GM21825 (cell line): Measurements from ENCODE around the gene YWHAE.
"Not testable (repeated sequence)": the region's sequence is repeated elsewhere in the genome, so short reads cannot be mapped to it uniquely, and the experiment has no call there.

Experiments
- ATAC-seq: cut with Tn5 transposase; IDR thresholded peaks from one replicate; pipeline ENCODE4 v1.9.1; 2021; ENCODE audit warnings: mild to moderate bottlenecking, moderate library complexity; ENCODE audit not compliant: unreplicated experiment

Gene YWHAE

GRCh38 chr17:1375615-1376014 lies 24.4 kb downstream of the YWHAE start:
- no peak for ATAC-seq

GRCh38 chr17:1374431-1375177 lies 25.4 kb downstream of the YWHAE start:
- no peak for ATAC-seq

GRCh38 chr17:1373707-1374237 lies 26.2 kb downstream of the YWHAE start:
- no peak for ATAC-seq

GRCh38 chr17:1372618-1373017 lies 27.4 kb downstream of the YWHAE start:
- no peak for ATAC-seq

- ATAC-seq: no peak
These were observed 28.0 kb downstream of the YWHAE start for GRCh38 chr17:1371893-1372590.

GRCh38 chr17:1368588-1368987 lies 31.4 kb downstream of the YWHAE start:
- ATAC-seq: no peak

GRCh38 chr17:1367351-1367745 lies 32.7 kb downstream of the YWHAE start:
- no peak for ATAC-seq

GRCh38 chr17:1366234-1366633 lies 33.8 kb downstream of the YWHAE start:
- ATAC-seq: no peak

- ATAC-seq: no peak
These were observed 34.5 kb downstream of the YWHAE start for GRCh38 chr17:1365445-1366039.

- ATAC-seq: peak; percentile 43
These were observed 37.1 kb downstream of the YWHAE start for GRCh38 chr17:1362964-1363363.

GRCh38 chr17:1362065-1362848 lies 37.8 kb downstream of the YWHAE start:
- no peak for ATAC-seq

GRCh38 chr17:1360975-1361374 lies 39.0 kb downstream of the YWHAE start:
- no peak for ATAC-seq

GRCh38 chr17:1360315-1360714 lies 39.7 kb downstream of the YWHAE start:
- ATAC-seq: not testable (repeated sequence)

- ATAC-seq: no peak
These were observed 46.0 kb downstream of the YWHAE start for GRCh38 chr17:1354030-1354429.

GRCh38 chr17:1352530-1352929 lies 47.5 kb downstream of the YWHAE start:
- not testable (repeated sequence) for ATAC-seq

GRCh38 chr17:1351971-1352370 lies 48.1 kb downstream of the YWHAE start:
- ATAC-seq: no peak

GRCh38 chr17:1351275-1351674 lies 48.7 kb downstream of the YWHAE start:
- ATAC-seq: no peak

- ATAC-seq: no peak
These were observed 52.3 kb downstream of the YWHAE start for GRCh38 chr17:1347589-1348323.

- ATAC-seq: no peak
These were observed 55.5 kb downstream of the YWHAE start for GRCh38 chr17:1344521-1344920.

GRCh38 chr17:1343554-1343953 lies 56.5 kb downstream of the YWHAE start:
- ATAC-seq: no peak
